GM11168 (cell line): ENCODE data around the gene SMOC2.

ENCODE experiments used
- in situ Hi-C: fragments of 300-500 bp; cut with MboI; formaldehyde crosslinking; loops from one replicate; pipeline ENCODE4 v1.12.0; 2022; ENCODE audit warnings: low sequenced_read_pairs; ENCODE audit not compliant: unreplicated experiment

The SMOC2 gene

GRCh38 chr6:168415098-168415992, 25.6 kb upstream of the SMOC2 start:
- in situ Hi-C loops = no loop called here

GRCh38 chr6:168415993-168416530, 24.9 kb upstream of the SMOC2 start:
- in situ Hi-C loops = no loop called here

- in situ Hi-C loops = no loop called here
These were observed 24.5 kb upstream of the SMOC2 start for GRCh38 chr6:168416531-168416930.

GRCh38 chr6:168417191-168417590, 23.8 kb upstream of the SMOC2 start:
- in situ Hi-C loops = no loop called here

GRCh38 chr6:168417679-168418557, 23.1 kb upstream of the SMOC2 start:
- in situ Hi-C loops = no loop called here

GRCh38 chr6:168418711-168419121, 22.3 kb upstream of the SMOC2 start:
- in situ Hi-C loops = no loop called here

- in situ Hi-C loops = no loop called here
These were observed 21.4 kb upstream of the SMOC2 start for GRCh38 chr6:168419569-168419968.

- in situ Hi-C loops = no loop called here
These were observed 20.9 kb upstream of the SMOC2 start for GRCh38 chr6:168420084-168420483.

- in situ Hi-C loops = no loop called here
These were observed 20.3 kb upstream of the SMOC2 start for GRCh38 chr6:168420706-168421105.

GRCh38 chr6:168427184-168427583, 13.8 kb upstream of the SMOC2 start:
- in situ Hi-C loops = no loop called here

- in situ Hi-C loops = no loop called here
These were observed 12.7 kb upstream of the SMOC2 start for GRCh38 chr6:168428052-168428826.

- in situ Hi-C loops = no loop called here
These were observed 12.1 kb upstream of the SMOC2 start for GRCh38 chr6:168428863-168429262.

GRCh38 chr6:168432196-168432595, 8.8 kb upstream of the SMOC2 start:
- in situ Hi-C loops = no loop called here

- in situ Hi-C loops = no loop called here
These were observed 7.1 kb upstream of the SMOC2 start for GRCh38 chr6:168433898-168434297.

GRCh38 chr6:168434505-168434904, 6.5 kb upstream of the SMOC2 start:
- in situ Hi-C loops = no loop called here

GRCh38 chr6:168437751-168438150, 3.2 kb upstream of the SMOC2 start:
- in situ Hi-C loops = no loop called here

- in situ Hi-C loops = no loop called here
These were observed 2.0 kb upstream of the SMOC2 start for GRCh38 chr6:168438783-168439520.

- in situ Hi-C loops = no loop called here
These were observed 1.1 kb upstream of the SMOC2 start for GRCh38 chr6:168439794-168440450.
